ENCODE measurements around the gene MPPED2.

The MPPED2 gene

DNA sequence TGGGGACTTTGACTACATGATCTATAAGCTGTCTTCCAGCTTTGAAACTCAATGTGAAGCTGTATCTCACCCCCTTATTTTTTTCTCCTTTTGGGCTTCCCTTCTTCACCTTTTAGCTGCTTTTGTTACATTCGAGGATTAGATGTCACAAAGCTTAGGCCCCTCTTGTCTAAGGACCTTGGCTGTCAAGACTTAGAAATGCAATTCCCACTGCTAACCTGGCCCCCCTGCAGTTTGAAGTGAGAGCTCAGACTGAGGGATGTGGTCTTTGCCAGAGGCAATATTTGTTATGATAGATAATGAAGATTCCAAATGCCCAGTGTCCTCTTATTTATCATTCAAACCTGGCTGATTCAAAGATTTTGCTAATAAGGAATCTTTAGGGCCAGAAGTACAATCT, 135.0 kb downstream of the MPPED2 start:
- no peak for DNase-seq

- no peak for DNase-seq
Observed at GRCh38 chr11:30447058-30447640, 139.0 kb downstream of the MPPED2 start.

DNA sequence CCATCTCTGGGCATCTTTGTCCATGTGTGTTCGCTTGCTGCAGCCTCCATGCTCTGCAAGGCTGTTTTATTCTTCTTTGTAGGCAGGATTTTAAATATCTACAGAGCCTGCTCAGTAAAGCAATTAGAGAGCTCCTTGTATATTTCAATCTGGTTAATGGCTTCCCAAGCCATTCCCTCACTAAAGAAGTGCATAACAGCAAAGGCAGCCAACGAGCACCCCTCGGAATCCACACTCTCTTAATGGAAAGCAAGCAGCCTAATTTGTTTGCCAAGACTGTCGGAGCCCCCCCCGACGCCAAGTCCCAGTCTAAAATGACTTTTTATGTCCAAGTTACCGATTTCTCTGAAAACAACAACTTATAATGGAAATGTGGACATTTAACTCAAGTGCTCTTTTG, 139.6 kb downstream of the MPPED2 start:
- DNase-seq, result no peak

DNA sequence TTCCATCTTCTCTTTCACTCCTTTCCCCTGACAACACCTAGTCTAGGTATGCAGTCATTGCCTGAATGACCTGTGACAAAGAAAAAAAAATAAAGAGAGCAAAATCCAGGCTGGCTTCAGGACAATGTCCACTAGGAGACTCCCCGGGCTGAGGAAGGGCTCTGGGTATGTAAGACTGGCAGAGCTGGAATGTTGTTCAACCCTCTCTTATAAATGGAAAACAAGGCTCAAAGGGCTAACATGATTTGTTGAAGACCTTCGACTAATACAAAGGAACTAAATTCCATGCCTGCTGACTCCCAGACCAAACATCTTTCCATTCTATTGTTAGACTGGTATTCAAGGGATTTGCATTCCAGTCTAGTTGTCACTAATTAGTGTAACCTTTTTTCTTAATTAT, 141.1 kb downstream of the MPPED2 start:
- no peak for DNase-seq

DNA sequence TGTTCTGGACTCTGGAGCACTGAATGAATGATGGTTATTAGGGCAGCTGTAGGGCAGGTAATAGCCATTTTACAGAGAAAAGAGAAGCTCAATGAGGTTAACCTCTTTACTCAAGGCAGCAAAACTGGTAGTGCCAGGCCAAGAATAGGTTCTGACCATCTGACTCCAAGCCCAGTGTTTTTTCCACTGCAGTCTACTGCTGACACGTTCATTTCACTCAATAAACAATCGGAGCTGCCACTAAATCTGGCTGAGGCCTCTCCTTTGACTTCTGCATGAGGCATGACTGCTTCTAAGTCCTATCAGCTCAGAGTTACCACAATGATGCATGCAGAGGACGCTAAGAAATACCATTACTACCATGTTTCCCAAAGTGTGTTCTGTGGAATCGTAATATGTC, 145.6 kb downstream of the MPPED2 start:
- DNase-seq, result no peak

DNA sequence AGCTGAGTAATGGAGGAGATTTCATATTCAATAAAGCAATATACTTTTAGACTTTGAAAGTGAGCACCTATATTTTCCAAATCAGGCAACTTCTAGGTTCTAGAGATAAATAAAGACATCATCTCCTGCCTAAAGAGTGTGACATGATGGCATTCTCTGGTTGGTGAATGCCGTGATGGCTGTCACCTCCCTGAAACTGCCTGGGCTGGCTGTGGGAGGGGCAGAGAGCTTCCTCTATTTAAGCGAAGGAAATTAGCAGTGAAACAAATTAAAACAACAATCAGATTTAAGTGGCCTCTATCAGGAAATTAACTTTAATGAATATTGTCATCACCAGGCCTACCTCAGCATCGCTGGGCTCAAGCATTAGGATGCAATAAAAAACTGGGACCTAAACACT, 149.4 kb downstream of the MPPED2 start:
- DNase-seq, result no peak

- no peak for DNase-seq
Observed at GRCh38 chr11:30435488-30435887, 150.7 kb downstream of the MPPED2 start.

GRCh38 chr11:30434901-30435300, 151.3 kb downstream of the MPPED2 start:
- no peak for DNase-seq

- DNase-seq, result no peak
Observed at GRCh38 chr11:30433831-30434230, 152.3 kb downstream of the MPPED2 start.

GRCh38 chr11:30432716-30433115, 153.4 kb downstream of the MPPED2 start:
- no peak for DNase-seq

GRCh38 chr11:30432178-30432577, 154.0 kb downstream of the MPPED2 start:
- DNase-seq, result no peak

DNA sequence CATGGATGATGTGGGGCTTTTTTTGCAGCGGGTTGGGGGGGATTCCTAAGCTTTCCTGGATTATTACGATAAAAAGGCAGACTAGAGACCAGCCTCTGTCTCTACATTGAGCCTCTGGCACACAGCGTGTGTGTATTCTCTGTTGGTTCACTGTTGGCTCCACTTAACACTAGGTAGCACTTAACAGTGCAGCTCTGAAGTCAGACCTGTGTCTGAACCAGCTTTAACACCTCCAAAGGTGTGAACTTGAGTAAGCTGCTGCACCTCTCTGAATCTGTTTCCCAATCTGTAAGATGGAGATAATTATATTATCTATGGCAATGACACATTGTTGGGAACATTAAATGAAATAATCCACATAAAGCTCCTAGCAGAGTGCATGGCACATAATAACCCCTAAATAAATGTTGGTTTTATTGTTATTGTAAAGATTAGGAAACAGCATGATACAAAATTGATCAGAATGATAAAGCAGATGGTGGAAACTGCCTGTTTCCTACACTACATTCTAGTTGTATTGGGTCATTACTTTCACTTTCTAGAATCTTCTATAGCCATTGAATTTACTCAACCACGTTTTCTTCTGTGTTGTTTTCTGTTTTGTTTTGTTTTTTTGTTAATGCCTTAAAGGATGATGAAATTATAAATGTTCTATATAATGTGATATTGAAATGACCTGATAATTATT, 154.9 kb downstream of the MPPED2 start:
- no peak for DNase-seq

DNA sequence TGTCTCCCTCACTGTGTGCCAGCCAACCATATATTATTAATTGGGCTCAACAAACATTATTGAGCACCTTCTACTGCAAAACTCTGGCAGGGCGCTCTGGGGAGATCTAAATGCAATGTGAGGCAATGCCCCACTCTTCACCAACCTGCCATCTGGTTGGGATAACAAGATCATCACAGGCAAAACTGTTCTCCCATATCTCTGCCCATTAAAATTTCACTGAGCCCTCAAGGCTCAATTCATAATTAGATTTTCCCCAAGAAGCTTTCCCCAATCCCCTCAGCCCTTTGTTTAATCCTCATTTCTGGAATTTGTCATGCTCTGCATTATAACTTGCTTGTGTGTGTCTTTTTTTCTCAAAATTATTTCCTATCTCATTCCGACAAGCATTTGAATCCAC, 156.6 kb downstream of the MPPED2 start:
- no peak for DNase-seq

- no peak for DNase-seq
Observed at GRCh38 chr11:30426781-30427180, 159.4 kb downstream of the MPPED2 start.

GRCh38 chr11:30424844-30425243, 161.3 kb downstream of the MPPED2 start:
- no peak for DNase-seq

DNA sequence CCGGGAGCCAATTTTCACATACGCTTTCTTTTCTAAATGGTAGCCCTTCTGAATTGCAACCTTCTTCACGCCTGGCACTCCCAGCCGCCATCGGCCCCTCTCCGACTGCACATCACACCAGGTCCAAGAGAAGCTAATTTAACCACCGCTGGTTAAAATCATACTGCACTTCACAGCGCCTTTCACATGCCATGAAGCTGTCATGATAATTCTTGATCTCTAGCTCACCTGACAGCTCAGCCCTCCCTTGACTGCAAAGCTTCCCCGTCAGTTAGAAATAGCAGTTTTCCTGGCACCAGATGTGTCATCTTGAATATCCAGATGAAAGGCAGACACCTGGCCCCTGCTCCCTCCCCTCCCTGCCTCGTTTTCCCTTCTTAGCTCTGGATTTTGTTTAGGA, 161.8 kb downstream of the MPPED2 start:
- DNase-seq, result no peak

DNA sequence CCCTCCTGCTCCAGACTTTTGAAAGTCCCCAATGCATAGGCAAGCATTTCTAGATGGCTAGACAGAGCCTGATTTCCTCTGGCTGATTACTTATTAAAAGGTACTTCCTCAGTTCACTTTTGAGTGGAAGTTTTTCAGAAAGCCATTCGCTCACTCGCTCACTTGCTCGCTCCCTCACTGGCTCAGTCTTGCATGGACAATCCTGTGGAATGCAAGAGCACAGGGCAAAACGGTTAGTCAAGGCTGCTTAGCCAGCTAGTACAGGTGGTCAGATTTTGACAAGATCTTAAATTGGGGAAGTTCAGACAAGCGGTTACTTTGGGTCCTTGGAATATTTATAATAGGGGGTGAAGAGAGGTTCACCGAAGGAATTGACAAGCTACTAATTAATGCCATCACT, 162.3 kb downstream of the MPPED2 start:
- DNase-seq, result no peak

DNA sequence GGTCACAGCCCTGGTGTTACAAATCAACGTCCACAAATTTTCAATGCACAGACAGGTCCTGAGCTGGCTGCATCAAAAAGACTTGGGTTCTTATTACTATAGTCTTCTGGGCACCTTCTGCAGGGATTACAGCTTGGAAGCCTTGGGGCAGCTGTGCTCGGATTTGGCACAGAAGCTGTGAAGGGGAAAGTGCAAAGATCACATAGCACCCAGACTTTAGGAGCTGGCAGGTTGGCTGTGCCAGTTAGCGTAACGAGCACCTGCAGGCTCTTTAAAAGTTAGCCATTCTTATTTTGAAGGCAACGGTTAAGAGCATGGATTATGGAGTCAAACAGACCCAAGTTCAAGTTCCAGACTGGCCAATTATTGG, 162.9 kb downstream of the MPPED2 start:
- DNase-seq, result no peak

GRCh38 chr11:30422447-30423278, 163.5 kb downstream of the MPPED2 start:
- DNase-seq, result no peak

- DNase-seq, result no peak
Observed at GRCh38 chr11:30420233-30420787, 165.8 kb downstream of the MPPED2 start.

GRCh38 chr11:30414806-30415205, 171.3 kb downstream of the MPPED2 start:
- no peak for DNase-seq

GRCh38 chr11:30414244-30414643, 171.9 kb downstream of the MPPED2 start:
- DNase-seq, result no peak

DNA sequence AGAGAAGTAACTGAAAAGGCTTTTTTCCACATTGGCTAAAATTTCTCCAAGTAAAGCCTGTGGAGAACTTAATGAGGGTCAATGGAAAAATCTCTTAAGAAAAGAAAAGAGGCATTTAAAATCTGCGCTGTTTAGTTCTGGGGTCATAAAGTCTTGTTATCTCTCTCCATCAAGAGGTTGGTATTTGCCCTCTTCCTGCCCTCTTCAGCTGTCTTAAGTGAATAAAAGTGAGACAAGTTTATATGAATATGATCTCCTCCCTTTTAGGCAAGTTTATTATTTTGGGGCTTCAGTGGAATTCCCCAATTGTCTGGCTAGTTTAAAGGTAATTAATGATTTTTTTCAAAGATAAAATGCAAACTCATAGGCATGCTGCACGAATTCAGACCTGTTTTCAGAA, 173.6 kb downstream of the MPPED2 start:
- DNase-seq, result no peak

GRCh38 chr11:30411383-30411782, 174.8 kb downstream of the MPPED2 start:
- DNase-seq, result no peak
